ENCODE results near the gene RCSD1.

DNA sequence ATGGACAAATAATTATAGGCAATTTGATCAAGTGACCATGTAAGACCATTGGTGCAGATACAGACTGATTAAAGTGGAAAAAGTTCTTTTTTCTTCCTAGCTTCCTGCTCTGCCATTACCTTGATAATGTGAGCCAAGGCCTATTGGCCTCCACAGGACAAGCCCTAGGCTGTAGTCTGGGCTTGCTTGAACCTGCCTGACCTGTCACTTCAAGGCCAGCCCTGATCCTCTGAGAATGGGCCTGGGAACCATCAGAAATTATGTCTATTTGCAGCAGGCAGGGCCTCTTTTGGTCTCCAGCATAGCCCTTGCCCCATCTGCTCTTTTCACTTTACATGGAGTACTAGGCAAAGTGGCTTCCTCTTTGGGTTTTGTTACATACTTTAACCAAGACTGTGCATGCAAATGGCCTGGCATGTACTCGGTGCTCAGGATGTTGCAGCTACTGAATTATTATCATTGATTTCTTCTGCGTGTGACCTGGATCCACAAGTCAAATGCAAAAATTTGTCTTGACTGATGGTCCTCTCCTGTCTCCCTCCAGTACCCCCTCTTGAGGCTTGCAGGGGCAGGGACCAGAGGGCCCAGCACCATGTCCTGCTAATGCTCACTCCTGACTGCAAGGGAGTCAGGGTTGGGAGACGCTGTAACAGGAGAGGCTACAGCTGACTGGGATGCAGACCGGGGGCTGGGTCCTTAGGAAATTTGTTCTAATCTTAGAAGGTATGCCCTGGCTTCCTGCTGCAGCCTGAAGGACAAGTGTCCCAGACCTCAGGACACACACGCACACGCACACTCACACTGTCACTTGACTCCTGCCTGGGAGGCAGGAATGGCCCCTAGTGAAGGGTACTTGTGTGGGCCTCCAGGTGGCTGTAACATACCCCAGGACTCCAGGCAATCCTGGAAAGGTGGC is 39.4 kb downstream of the RCSD1 start:
- TF ChIP-seq POLR2A (IDR thresholded peaks at IDR 0.05), result no peak
- TF ChIP-seq, protein P1, sequence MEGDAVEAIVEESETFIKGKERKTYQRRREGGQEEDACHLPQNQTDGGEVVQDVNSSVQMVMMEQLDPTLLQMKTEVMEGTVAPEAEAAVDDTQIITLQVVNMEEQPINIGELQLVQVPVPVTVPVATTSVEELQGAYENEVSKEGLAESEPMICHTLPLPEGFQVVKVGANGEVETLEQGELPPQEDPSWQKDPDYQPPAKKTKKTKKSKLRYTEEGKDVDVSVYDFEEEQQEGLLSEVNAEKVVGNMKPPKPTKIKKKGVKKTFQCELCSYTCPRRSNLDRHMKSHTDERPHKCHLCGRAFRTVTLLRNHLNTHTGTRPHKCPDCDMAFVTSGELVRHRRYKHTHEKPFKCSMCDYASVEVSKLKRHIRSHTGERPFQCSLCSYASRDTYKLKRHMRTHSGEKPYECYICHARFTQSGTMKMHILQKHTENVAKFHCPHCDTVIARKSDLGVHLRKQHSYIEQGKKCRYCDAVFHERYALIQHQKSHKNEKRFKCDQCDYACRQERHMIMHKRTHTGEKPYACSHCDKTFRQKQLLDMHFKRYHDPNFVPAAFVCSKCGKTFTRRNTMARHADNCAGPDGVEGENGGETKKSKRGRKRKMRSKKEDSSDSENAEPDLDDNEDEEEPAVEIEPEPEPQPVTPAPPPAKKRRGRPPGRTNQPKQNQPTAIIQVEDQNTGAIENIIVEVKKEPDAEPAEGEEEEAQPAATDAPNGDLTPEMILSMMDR (IDR thresholded peaks at IDR 0.05), result no peak
